Measurements from ENCODE around the gene COBL.

Gene COBL

DNA sequence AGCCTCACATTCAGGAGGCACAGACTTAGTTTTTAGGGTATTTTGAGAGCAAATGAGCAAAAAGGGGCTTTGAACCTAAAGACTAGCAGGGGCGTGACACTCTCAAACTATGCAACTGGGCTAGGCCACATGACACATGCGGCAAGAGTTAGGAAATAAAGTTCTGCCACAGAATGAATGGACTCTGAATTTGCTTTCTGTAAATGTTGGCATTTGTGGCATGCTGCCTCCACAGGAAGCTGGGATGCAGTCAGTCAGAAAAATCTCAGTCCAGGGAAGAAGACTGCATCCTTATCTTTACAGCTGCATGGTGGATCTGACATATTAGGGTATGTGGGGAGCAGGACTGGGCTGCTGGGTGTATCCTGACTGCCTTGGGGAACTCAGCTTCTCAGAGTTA lies 181.0 kb downstream of the COBL start:
- H3K9me3 Mint-ChIP-seq = no peaks in the 10 kb centered on the region
- peaks cover 11% of the 10 kb centered on the region for H3K4me1 Mint-ChIP-seq
- CTCF ChIA-PET = interaction anchor here (1.4 kb wide), 1 partner anchor 26 kb away, joined by 3 read pairs; no protein-coding TSS in a partner anchor
- H3K27ac Mint-ChIP-seq = no peak overlapping the region
- no peak overlapping the region for H3K4me3 Mint-ChIP-seq
- peaks cover 4% of the 10 kb centered on the region for H3K27me3 Mint-ChIP-seq
- H3K36me3 Mint-ChIP-seq = no peaks in the 10 kb centered on the region
- no peak for DNase-seq

DNA sequence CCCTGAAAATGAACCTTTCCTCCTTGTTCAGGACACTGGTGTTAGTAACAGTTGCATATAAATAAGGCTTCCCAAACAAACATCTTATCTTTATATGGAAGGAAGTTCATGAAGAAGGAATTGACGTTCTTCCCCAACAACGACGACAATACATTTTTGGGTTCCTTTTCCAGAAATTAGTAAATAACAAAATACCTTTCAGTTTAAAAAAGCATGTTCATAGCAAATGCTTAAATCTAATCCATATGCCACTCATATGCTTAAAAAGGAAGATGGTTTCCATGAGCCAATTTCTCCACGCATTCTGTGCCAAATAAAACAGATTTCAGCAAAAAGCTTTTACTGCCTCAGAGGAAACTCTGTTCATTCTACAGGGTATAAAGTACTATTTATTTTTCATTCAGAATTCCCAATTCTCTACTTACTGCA lies 182.6 kb downstream of the COBL start:
- no peaks in the 10 kb centered on the region for H3K4me1 Mint-ChIP-seq
- DNase-seq = no peak
- no peak overlapping the region for H3K4me3 Mint-ChIP-seq
- H3K27me3 Mint-ChIP-seq = peaks cover 4% of the 10 kb centered on the region
- H3K27ac Mint-ChIP-seq = no peak overlapping the region
- H3K36me3 Mint-ChIP-seq = no peaks in the 10 kb centered on the region
- CTCF ChIA-PET = interaction anchor here (1.4 kb wide), 1 partner anchor 28 kb away, joined by 3 read pairs; no protein-coding TSS in a partner anchor
- H3K9me3 Mint-ChIP-seq = no peaks in the 10 kb centered on the region

DNA sequence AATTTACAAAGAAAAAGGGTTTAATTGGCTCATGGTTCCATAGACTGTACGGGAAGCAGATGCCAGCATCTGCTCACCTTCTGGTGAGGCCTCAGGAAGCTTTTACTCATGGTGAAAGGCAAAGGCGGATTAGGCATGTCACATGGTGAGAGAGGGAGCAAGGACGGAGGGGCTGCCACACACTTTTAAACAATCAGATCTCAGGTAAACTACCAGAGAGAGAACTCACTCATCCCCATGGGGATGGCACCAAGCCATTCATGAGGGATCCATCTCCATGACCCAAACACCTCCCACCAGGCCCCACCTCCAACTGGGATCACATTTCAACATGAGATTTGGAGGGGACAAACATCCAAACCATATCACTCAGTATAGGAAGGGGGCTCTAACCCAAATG lies 183.9 kb downstream of the COBL start:
- Mint-ChIP-seq H3K4me3 (no peak overlapping the region), H3K27ac (no peak overlapping the region), H3K9me3 (no peaks in the 10 kb centered on the region), H3K4me1 (no peaks in the 10 kb centered on the region), H3K27me3 (peaks cover 4% of the 10 kb centered on the region), H3K36me3 (no peaks in the 10 kb centered on the region)
- CTCF ChIA-PET = no interaction called here
- DNase-seq = no peak

DNA sequence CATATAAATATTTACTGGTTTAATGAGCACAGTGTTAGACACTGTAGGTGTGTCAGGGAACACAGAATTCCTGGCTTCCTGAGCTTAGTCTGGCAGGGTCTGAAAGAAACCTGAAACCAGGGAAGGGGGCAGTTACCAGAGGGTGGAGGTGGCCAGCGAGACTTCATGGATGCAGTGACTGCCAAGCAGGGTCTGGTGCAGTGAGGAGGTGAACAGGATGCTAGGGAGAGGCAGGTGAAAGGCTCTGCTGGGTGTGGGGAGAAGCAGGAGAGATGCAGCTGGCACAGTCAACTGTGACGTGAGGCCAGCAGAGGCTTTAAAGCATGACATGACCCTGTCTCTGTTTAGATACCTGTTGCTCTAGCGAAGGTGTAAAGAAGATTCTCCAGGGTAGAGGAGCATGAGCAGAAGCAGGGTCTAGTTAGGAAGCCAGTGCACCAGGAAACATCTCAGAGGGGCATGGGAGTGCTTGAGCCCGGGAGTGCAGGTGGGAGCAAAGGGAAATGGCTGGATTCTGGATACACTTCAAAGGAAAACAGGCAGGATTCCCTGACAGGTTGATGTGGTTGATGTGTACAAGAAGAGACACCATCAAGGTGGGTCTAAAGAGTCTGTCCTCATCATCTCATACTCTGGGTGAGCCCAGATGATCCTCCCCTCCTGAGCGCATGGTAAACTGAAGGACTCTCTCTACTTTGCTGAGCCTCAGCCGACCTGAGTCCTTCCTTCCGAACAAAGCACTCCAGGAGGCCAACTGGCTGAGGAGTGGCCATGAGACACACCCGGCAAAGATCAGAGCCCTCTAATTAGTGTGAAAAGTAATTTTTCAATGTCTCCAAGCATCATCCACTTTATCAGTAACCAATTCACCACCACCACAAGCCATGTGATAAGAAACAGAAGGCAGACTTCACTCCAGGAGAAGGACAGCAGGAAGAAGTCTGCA lies 186.8 kb downstream of the COBL start:
- Mint-ChIP-seq H3K9me3 (no peaks in the 10 kb centered on the region), H3K36me3 (no peaks in the 10 kb centered on the region), H3K4me1 (no peaks in the 10 kb centered on the region), H3K4me3 (no peak overlapping the region), H3K27me3 (peaks cover 4% of the 10 kb centered on the region), H3K27ac (no peak overlapping the region)
- CTCF ChIA-PET = interaction anchor here (3.3 kb wide), 1 partner anchor 11 kb away, joined by 21 read pairs; no protein-coding TSS in a partner anchor
- DNase-seq = no peak

DNA sequence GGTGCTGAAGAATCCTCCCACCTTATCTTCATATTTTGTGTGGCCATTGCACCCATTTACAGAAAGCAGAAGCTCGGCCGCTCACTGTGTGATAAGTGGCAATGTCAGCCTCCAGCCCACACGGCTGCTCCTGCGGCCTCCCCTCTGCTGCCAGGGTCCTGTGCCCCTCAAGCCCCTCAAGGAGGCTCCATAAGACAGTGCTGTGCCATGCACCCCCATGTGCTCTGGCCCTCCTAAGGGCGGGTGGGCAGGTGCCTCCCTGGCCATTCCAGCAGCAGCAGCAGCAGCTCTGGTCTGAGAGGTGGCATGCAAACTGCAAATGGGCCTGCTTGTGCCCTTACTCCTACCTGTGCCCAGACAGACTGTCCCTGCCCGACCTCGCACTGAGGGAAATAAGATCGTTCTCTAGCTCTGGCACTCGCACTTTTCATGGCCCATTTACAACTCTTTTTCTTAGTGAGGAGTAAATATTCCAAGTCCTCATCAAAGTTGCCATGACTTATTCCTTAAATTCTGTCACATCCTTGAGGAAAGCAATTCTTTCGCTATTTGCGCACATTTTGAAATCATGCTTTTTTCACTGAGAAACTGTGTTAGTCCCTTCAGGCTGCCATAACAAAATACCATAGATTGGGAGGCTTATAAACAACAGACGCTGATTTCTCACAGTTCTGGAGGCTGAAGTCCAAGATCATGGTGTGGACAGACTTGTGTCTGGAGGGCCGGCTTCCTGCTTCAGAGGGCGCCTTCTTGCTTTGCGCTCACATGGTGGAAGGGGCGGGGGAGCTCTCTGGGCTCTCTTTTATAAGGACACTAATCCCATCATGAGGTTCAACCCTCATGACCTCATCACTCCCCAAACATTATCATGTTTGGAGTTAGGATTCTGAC lies 187.8 kb downstream of the COBL start:
- no peak overlapping the region for H3K27ac Mint-ChIP-seq
- H3K36me3 Mint-ChIP-seq = no peaks in the 10 kb centered on the region
- CTCF ChIA-PET = interaction anchor here (3.3 kb wide), 1 partner anchor 12 kb away, joined by 21 read pairs; no protein-coding TSS in a partner anchor
- no peaks in the 10 kb centered on the region for H3K9me3 Mint-ChIP-seq
- DNase-seq = no peak
- H3K4me3 Mint-ChIP-seq = no peak overlapping the region
- peaks cover 4% of the 10 kb centered on the region for H3K27me3 Mint-ChIP-seq
- peaks cover under 1% of the 10 kb centered on the region for H3K4me1 Mint-ChIP-seq

DNA sequence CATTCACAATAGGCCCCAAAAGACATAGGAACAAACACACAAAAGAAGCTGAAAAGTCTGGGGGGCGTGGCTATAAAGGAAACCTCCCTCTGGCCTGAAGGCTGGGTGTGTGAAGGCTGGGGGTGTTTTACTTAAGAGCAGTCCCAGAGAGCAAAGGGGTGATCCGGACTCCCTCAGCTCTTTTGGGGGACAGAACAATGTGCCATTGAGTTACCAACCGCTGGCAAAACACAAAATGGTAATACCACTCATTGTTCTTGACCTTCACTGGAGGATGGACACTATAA lies 189.0 kb downstream of the COBL start:
- H3K36me3 Mint-ChIP-seq = no peaks in the 10 kb centered on the region
- no peaks in the 10 kb centered on the region for H3K9me3 Mint-ChIP-seq
- CTCF ChIA-PET = interaction anchor here (1.0 to 3.3 kb wide), 2 partner anchors 13 to 34 kb away, joined by 3 to 21 read pairs; no protein-coding TSS in a partner anchor
- no peak for DNase-seq
- H3K27ac Mint-ChIP-seq = no peak overlapping the region
- H3K4me1 Mint-ChIP-seq = peaks cover 11% of the 10 kb centered on the region
- no peak overlapping the region for H3K4me3 Mint-ChIP-seq
- peaks cover 4% of the 10 kb centered on the region for H3K27me3 Mint-ChIP-seq

DNA sequence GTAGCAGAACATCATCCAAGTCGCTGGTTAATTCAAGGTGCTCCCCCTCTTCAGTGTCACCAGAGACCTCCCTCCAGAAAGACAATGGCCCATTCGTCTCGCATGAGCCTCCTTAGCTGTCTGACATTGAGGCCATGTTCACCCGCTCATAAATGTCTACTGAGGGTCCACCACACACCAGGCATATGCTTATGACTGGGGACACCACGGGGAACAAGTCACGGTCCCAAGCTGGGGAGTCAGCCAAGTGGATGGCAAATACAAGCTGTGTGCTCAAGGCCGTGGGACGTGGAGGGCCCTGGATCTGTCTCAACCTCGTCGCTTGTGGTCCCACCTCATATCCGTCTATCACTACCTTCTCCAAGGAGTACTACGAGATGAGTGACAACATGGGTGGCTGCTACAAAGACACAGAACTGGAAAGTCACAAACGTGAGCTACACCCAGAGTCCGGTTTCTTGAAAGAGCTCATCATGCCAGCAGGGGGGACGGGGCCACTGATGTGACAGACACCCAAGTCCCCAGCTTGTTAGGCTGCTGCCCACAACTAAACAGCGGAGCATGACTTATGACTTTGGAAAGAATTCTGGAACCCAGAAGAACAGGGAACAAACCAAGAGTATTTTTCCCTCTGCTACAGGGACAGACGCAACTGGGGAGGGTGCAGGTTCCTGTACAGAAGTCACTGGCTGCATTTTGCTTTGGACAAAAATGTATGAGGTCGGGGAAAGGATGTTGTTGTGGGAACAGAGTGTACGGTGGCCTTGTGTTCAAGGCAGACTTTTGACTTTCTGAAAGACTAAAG lies 189.6 kb downstream of the COBL start:
- no peak overlapping the region for H3K4me3 Mint-ChIP-seq
- H3K4me1 Mint-ChIP-seq = peaks cover 16% of the 10 kb centered on the region
- no peaks in the 10 kb centered on the region for H3K9me3 Mint-ChIP-seq
- peaks cover under 1% of the 10 kb centered on the region for H3K27me3 Mint-ChIP-seq
- no peak for DNase-seq
- H3K27ac Mint-ChIP-seq = no peak overlapping the region
- no peaks in the 10 kb centered on the region for H3K36me3 Mint-ChIP-seq
- CTCF ChIA-PET = interaction anchor here (1.0 to 3.3 kb wide), 2 partner anchors 14 to 34 kb away, joined by 3 to 21 read pairs; no protein-coding TSS in a partner anchor

DNA sequence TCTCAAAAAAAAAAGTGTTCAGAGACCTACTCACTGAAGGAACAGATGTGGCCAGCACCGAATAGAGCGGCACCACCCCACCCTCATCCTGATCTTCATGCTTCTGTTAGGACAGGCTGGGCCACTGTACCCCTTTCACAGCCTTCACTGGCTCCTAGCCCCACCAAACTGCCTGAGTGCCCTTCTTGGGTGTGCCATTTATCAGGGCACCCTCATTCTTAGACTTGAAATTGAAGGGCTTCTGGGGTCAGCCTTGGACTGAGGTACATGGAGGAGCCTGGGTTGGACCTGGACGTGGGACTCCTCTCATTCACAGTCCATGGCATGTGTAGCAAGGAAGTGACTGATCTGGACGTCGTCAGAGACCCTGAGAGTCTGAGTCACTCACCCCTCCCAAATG lies 190.3 kb downstream of the COBL start:
- Mint-ChIP-seq H3K4me3 (no peak overlapping the region), H3K27ac (no peak overlapping the region), H3K36me3 (no peaks in the 10 kb centered on the region), H3K4me1 (peaks cover 23% of the 10 kb centered on the region), H3K9me3 (no peaks in the 10 kb centered on the region), H3K27me3 (no peaks in the 10 kb centered on the region)
- CTCF ChIA-PET = no interaction called here
- no peak for DNase-seq

DNA sequence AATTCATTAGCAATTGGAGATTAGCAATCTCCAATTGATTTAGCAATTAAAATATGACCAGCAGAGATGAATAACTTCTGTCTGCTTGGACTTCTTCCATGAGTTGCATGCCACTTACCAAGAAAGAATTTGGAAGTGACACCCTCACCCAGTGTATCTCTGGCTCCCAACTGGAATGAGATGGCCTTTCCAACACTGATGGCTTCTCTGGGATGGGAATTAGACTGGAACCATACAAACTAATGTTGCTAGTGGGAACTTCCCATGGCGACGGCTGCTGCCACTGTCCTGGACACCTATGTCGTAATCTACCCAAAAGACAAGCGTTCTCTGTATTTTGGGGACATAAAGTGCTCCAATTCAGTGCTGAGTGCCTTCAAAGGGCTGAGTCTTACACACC lies 192.3 kb downstream of the COBL start:
- CTCF ChIA-PET = no interaction called here
- Mint-ChIP-seq H3K9me3 (no peaks in the 10 kb centered on the region), H3K36me3 (no peaks in the 10 kb centered on the region), H3K4me3 (no peak overlapping the region), H3K4me1 (peaks cover 34% of the 10 kb centered on the region), H3K27me3 (no peaks in the 10 kb centered on the region), H3K27ac (no peak overlapping the region)
- no peak for DNase-seq

DNA sequence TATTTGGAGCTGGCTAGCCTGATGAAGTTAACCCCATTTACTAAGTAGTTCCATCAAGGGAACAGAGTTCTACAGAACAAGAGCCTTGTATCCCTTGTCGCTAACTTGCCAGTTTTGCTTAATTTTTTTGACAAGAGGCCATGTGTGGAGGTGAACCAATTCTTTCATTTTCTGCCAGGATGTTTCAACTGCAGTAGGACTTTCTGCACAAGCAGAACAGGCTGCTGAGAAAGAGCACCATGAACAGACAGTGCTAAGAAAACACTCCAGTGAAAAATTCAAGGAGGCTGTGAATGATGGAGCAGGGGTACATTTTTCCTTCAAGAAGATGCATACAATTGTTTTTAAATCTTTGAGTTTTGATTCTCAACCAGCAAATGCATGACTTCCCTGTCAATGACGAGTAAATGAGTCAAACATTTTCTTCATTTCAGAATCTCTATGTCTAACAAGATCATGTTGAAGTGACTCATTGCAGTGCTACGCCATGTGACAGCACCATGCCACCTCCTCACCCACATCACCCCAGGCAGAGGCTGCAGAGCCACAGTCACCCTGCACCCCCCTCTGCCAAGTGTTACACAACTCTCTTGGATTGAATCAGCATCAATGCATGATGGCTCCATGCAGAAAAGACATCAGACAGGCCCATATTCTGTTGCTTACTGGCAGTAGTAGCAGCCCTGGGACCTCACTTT lies 193.1 kb downstream of the COBL start:
- DNase-seq = peak; percentile 38
- no peaks in the 10 kb centered on the region for H3K27me3 Mint-ChIP-seq
- CTCF ChIA-PET = no interaction called here
- peaks cover 34% of the 10 kb centered on the region for H3K4me1 Mint-ChIP-seq
- no peaks in the 10 kb centered on the region for H3K36me3 Mint-ChIP-seq
- peak overlapping the region; percentile 16 for H3K27ac Mint-ChIP-seq
- no peak overlapping the region for H3K4me3 Mint-ChIP-seq
- no peaks in the 10 kb centered on the region for H3K9me3 Mint-ChIP-seq

DNA sequence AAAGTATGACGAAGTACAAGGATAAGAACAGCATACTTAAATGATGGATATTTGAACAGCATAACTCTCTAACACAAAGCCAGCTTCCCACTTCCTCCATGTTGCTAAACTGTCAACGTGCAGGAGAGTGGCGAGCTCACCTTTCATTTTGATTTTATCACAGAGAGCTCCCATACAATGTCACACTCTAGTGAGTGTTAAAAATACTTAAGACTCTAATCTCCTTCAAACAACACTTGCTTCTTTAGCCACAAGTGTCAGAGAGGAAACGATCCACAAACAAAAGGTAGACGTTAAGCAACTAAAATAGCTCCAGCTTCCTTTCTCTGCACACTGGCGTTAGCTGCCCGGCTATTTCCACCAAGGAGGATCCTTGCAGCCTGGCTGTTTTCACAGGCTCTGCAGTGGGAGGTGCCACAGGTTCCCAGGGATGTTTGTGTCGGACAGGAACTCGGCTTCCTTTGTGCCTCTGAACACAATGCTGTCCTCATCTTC lies 194.6 kb downstream of the COBL start:
- Mint-ChIP-seq H3K9me3 (no peaks in the 10 kb centered on the region), H3K36me3 (no peaks in the 10 kb centered on the region), H3K4me3 (peak overlapping the region; percentile 38), H3K27ac (peak overlapping the region; percentile 75), H3K4me1 (peaks cover 34% of the 10 kb centered on the region), H3K27me3 (no peaks in the 10 kb centered on the region)
- CTCF ChIA-PET = interaction anchor here (1.0 to 1.7 kb wide), 4 partner anchors 18 to 1037 kb away, joined by 3 to 10 read pairs (median 4); no protein-coding TSS in a partner anchor
- no peak for DNase-seq

DNA sequence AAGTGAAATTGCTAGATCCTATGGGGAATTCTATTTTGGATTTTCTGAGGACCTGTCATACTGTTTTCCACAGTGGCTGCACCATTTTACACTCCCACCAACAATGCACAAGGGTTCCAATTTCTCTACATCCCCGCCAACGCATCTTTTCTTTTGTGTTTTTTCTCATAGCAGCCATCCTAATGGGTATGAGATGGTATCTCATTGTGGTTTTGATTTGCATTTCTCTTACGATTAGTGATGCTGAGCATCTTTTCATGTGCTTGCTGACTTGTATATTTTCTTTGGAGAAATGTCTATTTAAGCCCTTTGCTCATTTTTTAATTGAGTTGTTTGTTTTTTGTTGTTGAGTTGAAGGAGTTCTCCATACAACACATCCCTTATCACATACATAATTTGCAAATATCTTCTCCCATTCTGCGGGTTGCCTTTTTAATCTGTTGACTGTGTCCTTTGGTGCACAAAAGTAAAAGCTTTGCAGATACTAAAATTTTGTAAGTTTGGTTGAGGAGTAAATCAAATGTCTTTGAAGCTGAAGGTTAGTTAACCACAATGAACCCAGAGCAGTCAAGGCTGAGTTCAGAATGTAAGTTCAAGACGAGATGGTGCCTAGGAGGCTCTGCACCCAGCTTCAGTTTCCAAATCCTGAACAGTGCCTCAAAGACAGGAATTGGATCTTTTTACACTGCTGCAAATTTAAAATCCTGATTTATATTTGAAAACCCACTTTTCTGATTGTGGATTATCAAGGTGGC lies 195.4 kb downstream of the COBL start:
- CTCF ChIA-PET = interaction anchor here (1.2 to 1.7 kb wide), 3 partner anchors 19 to 53 kb away, joined by 3 to 10 read pairs (median 4); no protein-coding TSS in a partner anchor
- no peaks in the 10 kb centered on the region for H3K9me3 Mint-ChIP-seq

More for the DNA sequence above, 195.4 kb downstream of the COBL start:
- DNase-seq = no peak
- no peaks in the 10 kb centered on the region for H3K27me3 Mint-ChIP-seq
- peak overlapping the region; percentile 75 for H3K27ac Mint-ChIP-seq
- H3K4me3 Mint-ChIP-seq = no peak overlapping the region
- H3K36me3 Mint-ChIP-seq = no peaks in the 10 kb centered on the region
- peaks cover 34% of the 10 kb centered on the region for H3K4me1 Mint-ChIP-seq

All from activated naive CD4-positive, alpha-beta T cell treated with anti-CD3 and anti-CD28 coated beads, Interleukin-2, amount 10 ng/mL, durations not matched to agents 7 days and 5 days (primary cell).